Esophagus squamous epithelium (tissue), 5 donors: ENCODE results near the gene HOXB9. TPM values are rescaled to one million over a fixed set of nuclear protein-coding genes. Genes with fewer than 3 reads are reported as not detected.

Experiments used
- DNase-seq: peaks from one replicate; lab custom pipeline; 2025; lab: John Stamatoyannopoulos, UW
- H3K27ac ChIP-seq, 4 donors: fragments of 200-600 bp; sonication (generic); one replicate each; pipeline ENCODE4 v1.5.1; 2016 to 2019; ENCODE audit warnings: mild to moderate bottlenecking in 1 of 4
- H3K27me3 ChIP-seq, 4 donors: fragments of 200-600 bp; sonication (generic); 1 replicate in 3 of 4; 2 replicates in 1 of 4; pipeline versions ENCODE4 v1.5.1 to v1.6.0; 2017 to 2021; ENCODE audit warnings: antibody characterized with exemption in 1 of 4
- H3K36me3 ChIP-seq, 3 donors: fragments of 200-600 bp; sonication (generic); one replicate each; pipeline ENCODE4 v1.5.1; 2016 to 2019
- H3K4me1 ChIP-seq, 3 donors: fragments of 200-600 bp; sonication (generic); one replicate each; pipeline ENCODE4 v1.5.1; 2017 to 2019
- H3K4me3 ChIP-seq, 4 donors: fragments of 200-600 bp; sonication (generic); 1 replicate in 3 of 4; 2 replicates in 1 of 4; pipeline ENCODE4 v1.5.1; 2016 to 2019; ENCODE audit warnings: mild to moderate bottlenecking in 2 of 4, moderate library complexity in 1 of 4
- H3K9me3 ChIP-seq, 3 donors: fragments of 200-600 bp; sonication (generic); one replicate each; pipeline ENCODE4 v1.5.1; 2016 to 2019
- CTCF ChIP-seq, 6 experiments: fragments of 450-650 bp in 4 of 6; fragments of 200-600 bp in 2 of 6; sonication (generic) in 2 of 6; IDR thresholded peaks; one replicate each; pipeline ENCODE4 v1.5.1; 2016 to 2019; ENCODE audit warnings: antibody characterized with exemption in 6 of 6, mild to moderate bottlenecking in 4 of 6, moderate library complexity in 4 of 6
- POLR2A ChIP-seq, 4 donors: fragments of 450-650 bp; IDR thresholded peaks; one replicate each; pipeline ENCODE4 v1.6.1; 2017; ENCODE audit warnings: antibody characterized with exemption in 4 of 4, mild to moderate bottlenecking in 4 of 4, moderate library complexity in 3 of 4
- WGBS, 2 donors: methylation state at CpG; one replicate each; pipeline ENCODE4 v1.1.5; 2018; 5-methylcytosine and 5-hydroxymethylcytosine counted together
- intact Hi-C: fragments of 100-400 bp; cut with DNase I; formaldehyde crosslinking; loops from one replicate; pipeline ENCODE4 v1.15.0; 2022
- total RNA-seq, 4 donors: library from RNA; depleted of rRNA; stranded (reverse); fragments of >200 nt; gene quantifications; one replicate each; pipeline ENCODE4 v1.1.0, GENCODE V29; 2016
- donor health status: DM: yes; HTN: yes; CAD: no.

Gene HOXB9
- total RNA-seq, 4 donors from 2014 or later: not detected

GRCh38 chr17:48625495-48626244, 488 bp downstream of the HOXB9 start:
- no peaks in the 10 kb centered on the region for H3K9me3 ChIP-seq
- intact Hi-C loops: no loop called here
- DNase-seq: no peak

GRCh38 chr17:48624544-48625494, 1.3 kb downstream of the HOXB9 start:
- DNase-seq: no peak
- H3K9me3 ChIP-seq: no peaks in the 10 kb centered on the region
- H3K36me3 ChIP-seq: no peaks in the 10 kb centered on the region
- H3K27me3 ChIP-seq: peaks cover 42 to 100% (median 78%) of the 10 kb centered on the region in 4 donors
- peaks cover 22 to 26% (median 23%) of the 10 kb centered on the region in 3 donors for H3K4me1 ChIP-seq
- H3K27ac ChIP-seq: no peak overlapping the region
- peak overlapping the region in 3 of 4 donors; percentile 3 to 61 (median 35) for H3K4me3 ChIP-seq
- intact Hi-C loops: no loop called here
- no peak for TF ChIP-seq POLR2A (IDR thresholded peaks at IDR 0.05)
- TF ChIP-seq CTCF (IDR thresholded peaks at IDR 0.05): no peak
- 4 to 8% methylated on average over 6 to 14 of the region's 66 CpGs for WGBS, 2 donors

More at GRCh38 chr17:48625495-48626244, 488 bp downstream of the HOXB9 start:
- no peak for TF ChIP-seq POLR2A (IDR thresholded peaks at IDR 0.05)
- no peak for TF ChIP-seq CTCF (IDR thresholded peaks at IDR 0.05)
- peak overlapping the region in 3 of 4 donors; percentile 3 to 61 (median 35) for H3K4me3 ChIP-seq
- no peaks in the 10 kb centered on the region for H3K36me3 ChIP-seq
- H3K4me1 ChIP-seq: peaks cover 22 to 26% (median 23%) of the 10 kb centered on the region in 3 donors
- H3K27ac ChIP-seq: no peak overlapping the region
- peaks cover 33 to 100% (median 76%) of the 10 kb centered on the region in 4 donors for H3K27me3 ChIP-seq
- 0 to 5% methylated on average over 14 to 26 of the region's 69 CpGs for WGBS, 2 donors

GRCh38 chr17:48624118-48624517, 2.0 kb downstream of the HOXB9 start:
- Histone ChIP-seq H3K4me1 (peaks cover 22 to 29% (median 23%) of the 10 kb centered on the region in 3 donors), H3K9me3 (no peaks in the 10 kb centered on the region), H3K4me3 (no peak overlapping the region), H3K36me3 (no peaks in the 10 kb centered on the region), H3K27ac (no peak overlapping the region), H3K27me3 (peaks cover 48 to 100% (median 80%) of the 10 kb centered on the region in 4 donors)
- 22 to 39% methylated on average over 5 of the region's 5 CpGs for WGBS, 2 donors
- intact Hi-C loops: no loop called here
- TF ChIP-seq POLR2A (IDR thresholded peaks at IDR 0.05) (no peak), CTCF (IDR thresholded peaks at IDR 0.05) (no peak)
- no peak for DNase-seq

- no peak for DNase-seq
- peaks cover 48 to 100% (median 77%) of the 10 kb centered on the region in 4 donors for H3K27me3 ChIP-seq
- intact Hi-C loops: no loop called here
- 22 to 38% methylated on average over 3 to 4 of the region's 4 CpGs for WGBS, 2 donors
- no peak overlapping the region for H3K4me3 ChIP-seq
- no peak overlapping the region for H3K27ac ChIP-seq
- peaks cover 22 to 34% (median 23%) of the 10 kb centered on the region in 3 donors for H3K4me1 ChIP-seq
- H3K9me3 ChIP-seq: no peaks in the 10 kb centered on the region
- TF ChIP-seq CTCF (IDR thresholded peaks at IDR 0.05) (no peak), POLR2A (IDR thresholded peaks at IDR 0.05) (no peak)
- H3K36me3 ChIP-seq: no peaks in the 10 kb centered on the region
These were observed 2.6 kb downstream of the HOXB9 start for GRCh38 chr17:48623583-48623982.
